GM12801 (cell line): ENCODE data around the gene TCEAL3.

Experiments
- TF ChIP-seq, protein P1 (sequence below): IDR thresholded peaks from one replicate; pipeline ENCODE4 v1.5.1; 2011; ENCODE audit warnings: control low read depth; ENCODE audit not compliant: insufficient read length; ENCODE audit errors: extremely low read depth

TCEAL3 gene

DNA sequence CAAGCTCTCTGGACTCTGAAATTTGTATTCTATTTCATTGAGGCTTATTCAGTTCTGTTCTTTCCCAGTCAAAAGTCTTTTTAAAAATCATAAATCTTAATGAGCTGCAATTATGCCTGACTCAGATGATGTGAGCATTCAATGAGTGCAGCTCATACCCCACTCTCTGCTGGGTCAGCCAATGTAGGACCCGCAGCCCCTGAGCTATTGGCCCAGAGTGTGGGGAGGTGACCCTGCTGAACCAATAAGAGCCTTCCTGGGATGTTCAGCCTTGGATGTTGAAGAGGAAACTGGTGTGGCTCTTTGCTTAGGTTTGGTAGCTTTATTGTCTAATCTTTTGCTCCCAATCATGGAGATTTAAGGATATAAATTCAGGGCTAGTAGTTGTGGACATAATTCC lies 34.6 kb upstream of the TCEAL3 start:
- TF ChIP-seq, protein P1, sequence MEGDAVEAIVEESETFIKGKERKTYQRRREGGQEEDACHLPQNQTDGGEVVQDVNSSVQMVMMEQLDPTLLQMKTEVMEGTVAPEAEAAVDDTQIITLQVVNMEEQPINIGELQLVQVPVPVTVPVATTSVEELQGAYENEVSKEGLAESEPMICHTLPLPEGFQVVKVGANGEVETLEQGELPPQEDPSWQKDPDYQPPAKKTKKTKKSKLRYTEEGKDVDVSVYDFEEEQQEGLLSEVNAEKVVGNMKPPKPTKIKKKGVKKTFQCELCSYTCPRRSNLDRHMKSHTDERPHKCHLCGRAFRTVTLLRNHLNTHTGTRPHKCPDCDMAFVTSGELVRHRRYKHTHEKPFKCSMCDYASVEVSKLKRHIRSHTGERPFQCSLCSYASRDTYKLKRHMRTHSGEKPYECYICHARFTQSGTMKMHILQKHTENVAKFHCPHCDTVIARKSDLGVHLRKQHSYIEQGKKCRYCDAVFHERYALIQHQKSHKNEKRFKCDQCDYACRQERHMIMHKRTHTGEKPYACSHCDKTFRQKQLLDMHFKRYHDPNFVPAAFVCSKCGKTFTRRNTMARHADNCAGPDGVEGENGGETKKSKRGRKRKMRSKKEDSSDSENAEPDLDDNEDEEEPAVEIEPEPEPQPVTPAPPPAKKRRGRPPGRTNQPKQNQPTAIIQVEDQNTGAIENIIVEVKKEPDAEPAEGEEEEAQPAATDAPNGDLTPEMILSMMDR: no peak

DNA sequence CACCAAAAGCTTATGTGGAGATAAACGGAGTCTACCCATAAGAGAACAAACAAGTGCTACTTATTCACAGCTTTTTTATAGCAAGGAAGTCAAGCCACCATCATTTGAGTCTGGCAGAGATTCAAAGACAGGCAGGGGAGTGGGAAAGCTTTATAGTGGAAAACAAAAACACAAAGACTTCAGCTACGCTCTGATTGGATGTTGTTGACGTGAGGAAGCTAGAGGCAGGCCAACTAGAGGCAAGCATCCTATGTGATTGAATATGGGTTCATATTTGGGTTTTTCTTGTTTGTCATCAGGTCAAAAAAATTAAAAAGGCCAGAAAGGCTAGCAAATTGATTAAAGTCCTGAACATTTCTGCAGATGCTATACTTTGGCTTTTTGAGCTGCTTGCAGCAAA lies 23.2 kb upstream of the TCEAL3 start:
- TF ChIP-seq, protein P1: no peak

DNA sequence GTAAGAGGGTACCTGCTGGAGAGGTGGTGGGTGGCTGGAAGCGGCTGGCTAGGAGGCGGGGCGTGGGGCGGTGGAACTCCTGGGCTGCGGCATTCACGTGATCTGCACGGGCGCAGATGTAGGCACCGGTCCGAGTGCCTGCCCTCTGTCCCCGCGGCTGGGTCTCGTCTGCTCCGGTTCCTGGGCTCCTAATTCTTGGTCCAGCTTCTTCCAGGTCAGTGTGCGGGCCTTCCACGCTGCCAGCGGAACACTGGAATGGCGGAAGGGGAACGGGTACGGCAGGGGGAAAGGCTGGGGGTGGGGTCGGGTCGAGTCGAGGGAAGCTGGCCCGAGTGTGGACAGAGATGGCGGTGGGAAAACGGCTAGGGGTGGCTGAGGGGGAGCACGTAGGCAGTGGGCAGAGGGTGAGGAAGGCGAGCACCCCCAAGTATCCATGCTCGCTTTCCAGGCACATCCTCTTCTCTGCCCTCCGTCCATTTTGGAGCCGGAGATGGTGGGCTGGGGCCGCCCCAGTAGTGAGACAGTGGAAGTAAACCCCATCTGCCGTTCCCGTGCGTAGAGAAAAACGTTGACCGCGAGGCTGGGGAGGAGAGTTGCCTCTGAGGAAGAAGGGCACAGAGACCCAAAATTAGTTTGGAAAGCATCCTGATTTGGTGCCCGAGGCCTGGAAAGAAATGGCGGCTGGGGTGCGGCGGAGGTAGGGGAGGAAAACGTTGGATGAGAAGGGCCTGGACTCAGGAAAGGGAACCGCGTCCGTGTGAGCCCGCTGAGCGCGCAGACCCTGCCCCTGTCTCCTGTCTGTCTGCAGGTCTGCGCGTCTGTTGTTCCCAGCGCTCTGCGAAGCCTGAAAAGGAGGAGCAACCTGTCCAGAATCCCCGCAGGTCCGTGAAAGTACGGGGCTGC lies 22.1 kb upstream of the TCEAL3 start, which contains the start of gene TCEAL4:
TCEAL4 (plus strand) TSS at position 105 of the 903 bp plus-strand sequence. CDS start 1,161 bp downstream, outside the sequence.
- TF ChIP-seq, protein P1: no peak

DNA sequence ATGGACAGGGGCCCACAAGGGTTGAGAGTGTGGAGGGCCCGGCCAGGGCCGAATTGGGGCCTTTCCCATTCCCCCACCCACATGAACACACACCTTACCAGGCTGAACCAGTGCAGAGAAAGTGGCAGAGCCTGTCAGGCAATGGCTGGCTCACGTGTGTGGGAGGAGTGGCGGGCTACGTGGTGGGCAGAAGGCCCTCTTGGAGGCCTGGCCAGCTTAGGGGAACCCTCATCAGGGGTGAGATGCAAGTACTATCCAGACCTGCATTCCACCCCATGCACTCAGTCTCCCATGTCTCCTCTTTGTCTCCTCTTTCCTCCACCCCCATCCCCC lies 21.5 kb upstream of the TCEAL3 start:
- TF ChIP-seq, protein P1: no peak

DNA sequence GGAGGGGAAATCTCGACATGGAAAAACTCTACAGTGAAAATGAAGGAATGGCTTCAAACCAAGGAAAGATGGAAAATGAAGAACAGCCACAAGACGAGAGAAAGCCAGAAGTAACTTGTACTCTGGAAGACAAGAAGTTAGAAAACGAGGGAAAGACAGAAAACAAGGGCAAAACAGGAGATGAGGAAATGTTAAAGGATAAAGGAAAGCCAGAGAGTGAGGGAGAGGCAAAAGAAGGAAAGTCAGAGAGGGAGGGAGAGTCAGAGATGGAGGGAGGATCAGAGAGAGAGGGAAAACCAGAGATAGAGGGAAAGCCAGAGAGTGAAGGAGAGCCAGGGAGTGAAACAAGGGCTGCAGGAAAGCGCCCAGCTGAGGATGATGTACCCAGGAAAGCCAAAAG lies 21.1 kb upstream of the TCEAL3 start:
- TF ChIP-seq, protein P1: no peak

DNA sequence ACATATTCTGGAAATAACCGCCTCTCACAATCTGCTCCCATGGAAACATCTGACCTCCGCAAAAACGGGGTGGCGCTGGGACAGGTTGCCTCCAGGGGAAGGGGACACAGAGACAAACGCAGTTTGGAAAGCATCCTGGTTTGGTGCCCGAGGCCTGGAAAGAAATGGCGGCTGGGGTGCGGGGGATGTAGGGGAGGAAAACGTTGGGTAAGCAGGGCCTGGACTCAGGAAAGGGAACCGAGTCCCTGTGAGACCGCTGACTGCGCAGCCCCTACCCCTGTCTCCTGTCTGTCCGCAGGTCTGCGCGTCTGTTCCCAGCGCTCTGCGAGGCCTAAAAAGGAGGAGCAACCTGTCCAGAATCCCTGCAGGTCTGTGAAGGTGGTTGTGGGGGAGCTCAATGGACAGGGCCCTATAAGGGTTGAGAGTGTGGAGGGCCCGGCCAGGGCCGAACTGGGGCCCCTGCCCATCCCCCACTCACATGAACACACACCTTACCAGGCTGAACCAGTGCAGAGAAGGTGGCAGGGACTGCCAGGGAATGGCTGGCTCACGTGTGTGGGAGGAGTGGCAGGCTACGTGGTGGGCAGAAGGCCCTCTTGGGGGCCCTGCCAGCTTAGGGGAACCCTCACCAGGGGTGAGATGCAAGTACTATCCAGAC lies 672 bp downstream of the TCEAL3 start:
- TF ChIP-seq, protein P1: no peak

DNA sequence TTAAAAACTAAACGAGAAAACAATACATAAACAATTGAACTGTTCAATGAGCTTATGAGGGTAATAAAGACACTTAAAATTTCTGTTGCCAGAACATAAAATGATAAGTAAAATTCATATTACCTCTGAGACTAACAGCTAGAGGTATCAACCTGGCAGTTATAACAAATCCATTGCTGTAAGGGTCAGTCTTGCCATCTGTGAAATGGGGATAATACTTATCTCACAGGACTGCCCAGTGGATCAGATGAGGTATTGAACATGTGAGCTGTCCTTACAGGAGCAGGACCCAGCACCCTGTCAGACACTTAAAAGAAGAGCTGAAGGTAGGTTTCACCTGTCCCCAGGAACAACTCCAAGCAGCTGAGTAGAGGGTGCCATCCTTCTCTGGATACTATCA lies 2.5 kb downstream of the TCEAL3 start:
- TF ChIP-seq, protein P1: no peak
